Measurements from ENCODE around the gene AAMP. TPM values are rescaled to one million over a fixed set of nuclear protein-coding genes. Genes with fewer than 3 reads are reported as not detected.

AAMP gene
- total and polyA plus RNA-seq, 2 experiments from 2014 or later = 140 to 179 TPM

DNA sequence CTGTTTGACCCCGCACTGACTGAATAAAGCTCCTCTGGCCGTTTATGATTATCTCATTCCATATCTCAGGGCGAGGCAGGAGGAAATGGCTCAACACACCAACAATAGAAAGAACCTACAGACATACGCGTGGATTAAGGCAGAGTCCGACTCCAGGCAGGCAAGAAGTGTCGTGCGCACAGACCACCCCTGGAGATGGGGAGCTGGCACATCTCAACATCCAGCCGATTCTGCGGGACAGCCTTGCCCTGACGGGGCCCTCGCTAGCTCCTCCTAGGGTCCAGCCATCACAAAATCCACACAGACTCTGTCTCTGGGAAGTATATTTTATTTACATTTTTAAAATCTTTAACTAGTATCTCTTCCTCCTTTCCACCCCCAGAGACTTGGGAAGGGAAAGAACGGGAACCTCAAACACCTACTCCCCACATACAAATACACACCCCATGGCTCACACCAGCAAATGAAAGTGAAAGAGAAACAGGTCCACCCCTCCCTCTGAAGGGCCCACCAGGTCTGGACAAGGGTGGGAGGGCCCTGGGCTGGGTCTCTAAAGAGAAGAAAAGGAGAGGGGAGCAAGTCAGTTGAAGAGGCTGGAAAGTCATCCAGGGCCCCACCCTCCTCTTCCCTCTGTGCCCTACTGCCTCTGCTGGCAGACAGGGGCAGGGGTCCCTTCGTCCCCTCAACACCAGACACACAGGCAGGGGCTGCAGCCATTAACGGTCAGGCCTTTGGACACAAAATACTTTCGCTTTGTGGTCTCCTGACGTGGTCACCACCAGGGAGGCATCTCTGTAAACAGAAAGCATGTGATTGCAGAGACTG lies 5.9 kb downstream of the AAMP start:
- TF ChIP-seq EZH2 (IDR thresholded peaks at IDR 0.05; ENCODE audit: borderline replicate concordance) = no peak
- TF ChIP-seq EZH2phosphoT487 (IDR thresholded peaks at IDR 0.05; ENCODE audit: low read depth, severe bottlenecking, unreplicated experiment) = no peak
- Histone ChIP-seq H3K27me3 (no peaks in the 10 kb centered on the region), H3K4me3 (no peak overlapping the region), H3K9me3 (ENCODE audit: low read depth) (no peaks in the 10 kb centered on the region), H3K4me2 (peak overlapping the region; percentile 68), H4K20me1 (ENCODE audit: insufficient read depth, poor library complexity, severe bottlenecking) (peaks cover 2% of the 10 kb centered on the region), H3K36me3 (replicated peaks; ENCODE audit: insufficient read depth, low read depth) (no peaks in the 10 kb centered on the region), H3K9me2 (replicated peaks; ENCODE audit: insufficient read depth) (no peaks in the 10 kb centered on the region), H3K79me2 (peaks cover 25% of the 10 kb centered on the region), H3K4me1 (ENCODE audit: insufficient read depth) (peaks cover 48% of the 10 kb centered on the region), H2AFZ (no peak overlapping the region), H3K27ac (peak overlapping the region; percentile 92)
- peak; percentile 42 for DNase-seq (ENCODE audit: low spot score)
- WGBS (ENCODE audit: low lambda C conversion rate, missing lambda C conversion rate) = 69% methylated on average over 17 of the region's 17 CpGs

DNA sequence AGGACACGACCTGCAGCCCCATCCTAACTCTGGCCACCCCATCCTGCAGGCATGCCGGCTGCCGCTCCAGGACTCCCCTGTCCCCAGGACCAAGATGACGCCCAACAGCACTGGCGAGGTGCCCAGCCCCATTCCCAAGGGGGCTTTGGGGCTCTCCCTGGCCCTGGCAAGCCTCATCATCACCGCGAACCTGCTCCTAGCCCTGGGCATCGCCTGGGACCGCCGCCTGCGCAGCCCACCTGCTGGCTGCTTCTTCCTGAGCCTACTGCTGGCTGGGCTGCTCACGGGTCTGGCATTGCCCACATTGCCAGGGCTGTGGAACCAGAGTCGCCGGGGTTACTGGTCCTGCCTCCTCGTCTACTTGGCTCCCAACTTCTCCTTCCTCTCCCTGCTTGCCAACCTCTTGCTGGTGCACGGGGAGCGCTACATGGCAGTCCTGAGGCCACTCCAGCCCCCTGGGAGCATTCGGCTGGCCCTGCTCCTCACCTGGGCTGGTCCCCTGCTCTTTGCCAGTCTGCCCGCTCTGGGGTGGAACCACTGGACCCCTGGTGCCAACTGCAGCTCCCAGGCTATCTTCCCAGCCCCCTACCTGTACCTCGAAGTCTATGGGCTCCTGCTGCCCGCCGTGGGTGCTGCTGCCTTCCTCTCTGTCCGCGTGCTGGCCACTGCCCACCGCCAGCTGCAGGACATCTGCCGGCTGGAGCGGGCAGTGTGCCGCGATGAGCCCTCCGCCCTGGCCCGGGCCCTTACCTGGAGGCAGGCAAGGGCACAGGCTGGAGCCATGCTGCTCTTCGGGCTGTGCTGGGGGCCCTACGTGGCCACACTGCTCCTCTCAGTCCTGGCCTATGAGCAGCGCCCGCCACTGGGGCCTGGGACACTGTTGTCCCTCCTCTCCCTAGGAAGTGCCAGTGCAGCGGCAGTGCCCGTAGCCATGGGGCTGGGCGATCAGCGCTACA lies 7.0 kb downstream of the AAMP start:
- no peaks in the 10 kb centered on the region for H3K36me3 ChIP-seq (replicated peaks; ENCODE audit: insufficient read depth, low read depth)
- peak overlapping the region; percentile 57 for H3K4me2 ChIP-seq
- no peak overlapping the region for H2AFZ ChIP-seq
- WGBS (ENCODE audit: low lambda C conversion rate, missing lambda C conversion rate) = 93% methylated on average over 35 of the region's 39 CpGs
- peak overlapping the region; percentile 92 for H3K27ac ChIP-seq
- no peaks in the 10 kb centered on the region for H3K9me3 ChIP-seq (ENCODE audit: low read depth)
- H4K20me1 ChIP-seq (ENCODE audit: insufficient read depth, poor library complexity, severe bottlenecking) = no peaks in the 10 kb centered on the region
- no peak overlapping the region for H3K4me3 ChIP-seq
- H3K9me2 ChIP-seq (replicated peaks; ENCODE audit: insufficient read depth) = no peaks in the 10 kb centered on the region
- H3K27me3 ChIP-seq = no peaks in the 10 kb centered on the region
- TF ChIP-seq EZH2 (IDR thresholded peaks at IDR 0.05; ENCODE audit: borderline replicate concordance) (no peak), EZH2phosphoT487 (IDR thresholded peaks at IDR 0.05; ENCODE audit: low read depth, severe bottlenecking, unreplicated experiment) (no peak)
- TF ChIP-seq, protein P1, sequence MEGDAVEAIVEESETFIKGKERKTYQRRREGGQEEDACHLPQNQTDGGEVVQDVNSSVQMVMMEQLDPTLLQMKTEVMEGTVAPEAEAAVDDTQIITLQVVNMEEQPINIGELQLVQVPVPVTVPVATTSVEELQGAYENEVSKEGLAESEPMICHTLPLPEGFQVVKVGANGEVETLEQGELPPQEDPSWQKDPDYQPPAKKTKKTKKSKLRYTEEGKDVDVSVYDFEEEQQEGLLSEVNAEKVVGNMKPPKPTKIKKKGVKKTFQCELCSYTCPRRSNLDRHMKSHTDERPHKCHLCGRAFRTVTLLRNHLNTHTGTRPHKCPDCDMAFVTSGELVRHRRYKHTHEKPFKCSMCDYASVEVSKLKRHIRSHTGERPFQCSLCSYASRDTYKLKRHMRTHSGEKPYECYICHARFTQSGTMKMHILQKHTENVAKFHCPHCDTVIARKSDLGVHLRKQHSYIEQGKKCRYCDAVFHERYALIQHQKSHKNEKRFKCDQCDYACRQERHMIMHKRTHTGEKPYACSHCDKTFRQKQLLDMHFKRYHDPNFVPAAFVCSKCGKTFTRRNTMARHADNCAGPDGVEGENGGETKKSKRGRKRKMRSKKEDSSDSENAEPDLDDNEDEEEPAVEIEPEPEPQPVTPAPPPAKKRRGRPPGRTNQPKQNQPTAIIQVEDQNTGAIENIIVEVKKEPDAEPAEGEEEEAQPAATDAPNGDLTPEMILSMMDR (IDR thresholded peaks at IDR 0.05; ENCODE audit: poor library complexity) = no peak
- H3K4me1 ChIP-seq (ENCODE audit: insufficient read depth) = peaks cover 54% of the 10 kb centered on the region
- no peak for DNase-seq (ENCODE audit: low spot score)
- H3K79me2 ChIP-seq = peaks cover 14% of the 10 kb centered on the region

DNA sequence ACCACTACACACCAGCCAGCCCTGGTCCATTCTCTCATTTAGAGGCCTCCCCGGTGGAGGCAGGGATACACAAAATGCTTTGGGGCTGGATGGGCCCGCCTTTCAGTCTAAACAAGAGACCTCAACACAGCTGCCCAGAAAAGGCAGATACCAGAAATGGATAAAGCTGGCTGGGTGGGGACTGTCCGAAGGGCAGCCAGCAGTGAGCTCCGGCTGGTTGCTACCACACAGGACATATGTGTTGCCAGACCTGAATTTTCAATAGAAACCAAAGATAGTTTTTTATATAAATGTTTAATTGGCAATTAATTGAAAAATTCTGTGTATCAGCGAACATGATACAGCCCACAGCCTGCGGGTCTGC lies 7.7 kb downstream of the AAMP start:
- Histone ChIP-seq H4K20me1 (ENCODE audit: insufficient read depth, poor library complexity, severe bottlenecking) (no peaks in the 10 kb centered on the region), H3K4me3 (no peak overlapping the region), H3K27me3 (no peaks in the 10 kb centered on the region), H3K79me2 (peaks cover 7% of the 10 kb centered on the region), H3K4me1 (ENCODE audit: insufficient read depth) (peaks cover 54% of the 10 kb centered on the region), H3K36me3 (replicated peaks; ENCODE audit: insufficient read depth, low read depth) (no peaks in the 10 kb centered on the region), H3K27ac (peak overlapping the region; percentile 89), H3K9me2 (replicated peaks; ENCODE audit: insufficient read depth) (no peaks in the 10 kb centered on the region), H3K4me2 (peak overlapping the region; percentile 57), H2AFZ (no peak overlapping the region), H3K9me3 (ENCODE audit: low read depth) (no peaks in the 10 kb centered on the region)
- TF ChIP-seq EZH2phosphoT487 (IDR thresholded peaks at IDR 0.05; ENCODE audit: low read depth, severe bottlenecking, unreplicated experiment) (no peak), EZH2 (IDR thresholded peaks at IDR 0.05; ENCODE audit: borderline replicate concordance) (no peak)
- TF ChIP-seq, protein P1 (IDR thresholded peaks at IDR 0.05; ENCODE audit: poor library complexity) = no peak
- 76% methylated on average over 6 of the region's 6 CpGs for WGBS (ENCODE audit: low lambda C conversion rate, missing lambda C conversion rate)
- DNase-seq (ENCODE audit: low spot score) = peak; percentile 12

All from hepatocyte (in vitro differentiated cells).